Fibroblast of peridontal ligament (primary cell): Measurements from ENCODE around the gene MAST1.
A peak's percentile ranks its signal among the peaks of the same experiment; 100 is the strongest.
"Not testable (repeated sequence)": the region's sequence is repeated elsewhere in the genome, so short reads cannot be mapped to it uniquely, and the experiment has no call there.

Experiments
- DNase-seq: peaks from one replicate; pipeline ENCODE4 v3.0.0-alpha.2; 2010; ENCODE audit errors: extremely low read depth

Gene MAST1

DNA sequence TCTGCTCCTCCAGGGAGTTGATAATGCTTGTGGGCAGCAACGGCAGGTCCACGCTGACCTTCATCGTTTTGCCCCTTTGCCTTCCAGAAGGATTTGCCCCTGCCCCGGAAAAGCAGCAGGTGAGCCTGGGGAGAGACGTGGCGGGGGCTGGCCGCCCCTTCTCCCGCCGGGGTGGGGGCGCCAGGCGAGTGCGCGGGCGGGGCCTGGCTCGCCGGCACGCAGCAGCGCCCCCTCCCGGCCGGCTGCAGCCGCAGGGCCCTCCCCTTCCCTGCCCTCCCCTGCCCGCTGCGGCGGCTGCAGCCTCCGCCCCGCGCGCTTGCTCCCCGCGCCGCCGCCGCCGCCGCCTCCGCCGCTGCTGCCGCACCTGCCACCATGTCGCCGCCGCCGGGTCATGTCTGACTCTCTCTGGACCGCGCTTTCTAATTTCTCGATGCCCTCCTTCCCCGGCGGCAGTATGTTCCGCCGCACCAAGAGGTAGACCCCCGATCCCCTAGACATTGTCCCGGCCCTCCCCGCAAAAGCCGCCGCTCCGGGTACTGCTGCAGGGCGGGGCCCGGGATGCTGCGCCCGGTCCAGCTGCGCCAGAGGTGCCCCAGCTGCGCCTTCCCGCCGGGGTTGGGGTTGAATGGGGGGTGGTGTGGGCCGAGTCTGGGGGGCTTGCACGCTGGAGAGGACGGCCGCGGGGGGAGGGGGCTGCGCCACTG is at the start of gene MAST1:
Gene MAST1 (plus strand): TSS at position 334 of the 704 bp plus-strand sequence. CDS start 58 bp downstream, at position 392.
- DNase-seq: no peak

DNA sequence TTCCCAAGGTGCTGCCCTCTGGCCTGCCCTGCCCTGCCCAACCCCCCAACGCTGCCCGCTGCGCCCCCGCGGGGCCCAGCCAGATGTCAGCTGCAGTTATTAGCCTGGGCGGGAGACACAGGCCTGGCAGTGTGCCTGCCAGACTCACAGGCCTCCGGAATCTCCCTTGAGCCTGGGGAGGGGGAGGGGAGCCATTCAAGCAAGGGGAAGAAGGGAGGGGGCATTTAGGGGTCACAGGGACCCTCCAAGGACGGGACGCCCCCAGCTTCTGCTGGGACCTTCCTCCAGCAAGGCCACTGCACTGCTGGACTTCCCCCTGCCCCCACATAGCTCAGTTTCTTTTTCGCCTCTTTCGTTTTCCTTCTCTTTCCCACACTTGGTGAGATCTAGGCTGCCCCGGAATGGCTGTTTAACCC is 49.6 kb upstream of the MAST1 start:
- peak; percentile 59 for DNase-seq

DNA sequence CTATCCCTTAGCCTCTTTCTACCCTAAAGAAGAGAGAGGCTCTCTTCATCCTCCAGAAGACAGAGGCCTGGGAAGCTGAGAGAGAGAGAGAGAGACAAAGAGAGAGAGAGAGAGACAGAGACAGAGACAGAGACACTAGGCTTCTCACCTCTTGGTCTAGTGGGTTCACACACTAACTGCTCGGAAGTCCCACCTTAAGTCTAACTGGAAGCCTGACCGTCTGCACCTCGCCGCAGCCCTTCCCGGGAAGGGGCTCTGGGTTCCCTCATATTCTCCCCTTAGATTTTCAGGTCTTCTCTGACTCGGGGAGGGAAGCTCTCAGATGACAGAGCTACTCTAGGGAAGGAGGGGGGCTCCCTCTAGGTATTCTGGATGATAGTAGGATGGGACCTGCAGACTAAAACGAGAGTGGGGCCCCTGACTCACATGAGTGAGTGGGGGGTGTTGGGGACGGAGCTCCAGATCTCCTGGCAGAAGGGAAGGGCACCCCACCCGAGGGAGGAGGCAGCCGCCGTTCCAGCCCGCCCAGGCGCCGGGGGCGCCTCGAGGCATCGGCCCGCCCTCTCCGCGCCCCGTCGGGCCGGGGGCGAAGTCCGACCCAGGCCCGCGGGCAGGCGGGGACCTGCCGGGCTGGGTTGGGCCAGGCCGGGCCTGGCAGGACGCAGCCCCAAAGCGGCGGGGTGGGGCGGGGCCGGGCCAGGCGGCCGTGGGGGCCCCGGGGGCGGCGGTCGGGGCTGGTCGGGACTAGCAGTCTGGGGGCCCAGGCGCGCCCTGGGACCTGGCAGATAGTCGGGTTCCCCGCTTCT is 49.0 kb upstream of the MAST1 start:
- peak; percentile 48 for DNase-seq

DNA sequence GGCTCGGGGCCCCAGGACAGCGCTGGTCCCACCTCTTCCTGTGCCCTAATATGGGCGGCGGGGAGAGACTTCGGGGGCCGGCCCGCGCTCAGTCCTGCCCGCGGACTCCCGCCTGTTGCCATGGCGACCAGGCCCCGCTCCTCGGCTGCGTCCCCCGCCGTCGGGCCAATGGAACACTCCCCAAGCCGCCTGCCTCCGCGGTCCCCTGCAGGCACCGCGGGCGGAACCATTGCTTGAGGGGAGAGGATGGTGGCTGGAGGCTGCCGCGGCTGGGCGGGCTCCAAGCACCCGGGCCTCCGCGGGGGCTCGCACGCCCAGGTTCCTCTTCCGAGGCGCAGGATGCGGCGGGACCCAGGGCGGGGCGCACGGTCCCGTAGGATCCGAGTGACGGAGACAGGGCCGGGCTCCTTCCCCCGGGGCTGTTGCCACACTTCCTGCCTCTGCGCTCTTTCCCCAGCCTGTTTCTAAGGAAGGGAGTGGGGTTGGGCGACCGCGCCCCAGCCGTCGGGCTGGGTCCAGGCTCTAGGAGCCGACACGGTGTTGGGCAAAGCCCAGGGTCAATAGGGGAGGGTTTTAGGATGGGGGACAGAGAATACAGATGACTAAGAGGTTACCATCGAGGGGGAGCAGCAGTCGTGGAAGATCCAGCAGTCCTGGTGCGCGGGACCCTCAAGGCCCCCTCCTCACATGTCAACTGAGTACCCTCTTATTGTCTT is 48.3 kb upstream of the MAST1 start:
- DNase-seq: peak; percentile 90

DNA sequence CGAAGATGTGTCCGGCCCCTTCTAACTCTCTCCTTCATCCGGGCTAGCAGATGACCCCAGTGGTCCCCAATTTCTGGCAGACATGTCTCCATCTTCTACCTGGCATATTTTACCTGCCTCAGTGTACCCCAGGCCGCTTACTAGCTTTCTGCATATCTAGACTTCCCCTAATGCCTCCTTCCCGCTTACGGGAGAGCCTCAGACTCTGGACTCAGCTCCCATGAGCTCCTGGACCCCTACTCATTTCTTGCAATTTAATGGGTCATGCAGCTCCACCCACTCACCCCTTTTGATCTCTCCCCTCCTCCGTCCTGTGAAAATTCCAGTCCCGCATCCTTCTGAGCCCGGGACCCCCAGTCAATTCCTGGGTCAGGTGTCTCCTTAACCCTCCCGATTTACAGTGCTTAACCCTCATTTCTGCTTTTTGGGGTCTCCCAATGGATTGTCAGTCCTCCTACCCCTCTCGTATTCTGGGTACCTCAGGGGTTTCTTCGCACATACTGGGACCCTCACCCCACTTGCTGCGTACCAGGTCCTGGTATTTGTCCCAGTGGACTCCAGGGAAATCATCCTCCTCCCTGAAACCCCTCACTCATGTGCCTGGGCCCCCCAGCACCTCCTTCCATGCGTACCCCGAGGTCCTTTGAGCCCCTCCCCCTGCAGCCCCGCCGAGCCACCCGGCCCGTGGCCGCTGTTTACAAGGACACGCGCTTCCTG is 47.5 kb upstream of the MAST1 start:
- DNase-seq: no peak

DNA sequence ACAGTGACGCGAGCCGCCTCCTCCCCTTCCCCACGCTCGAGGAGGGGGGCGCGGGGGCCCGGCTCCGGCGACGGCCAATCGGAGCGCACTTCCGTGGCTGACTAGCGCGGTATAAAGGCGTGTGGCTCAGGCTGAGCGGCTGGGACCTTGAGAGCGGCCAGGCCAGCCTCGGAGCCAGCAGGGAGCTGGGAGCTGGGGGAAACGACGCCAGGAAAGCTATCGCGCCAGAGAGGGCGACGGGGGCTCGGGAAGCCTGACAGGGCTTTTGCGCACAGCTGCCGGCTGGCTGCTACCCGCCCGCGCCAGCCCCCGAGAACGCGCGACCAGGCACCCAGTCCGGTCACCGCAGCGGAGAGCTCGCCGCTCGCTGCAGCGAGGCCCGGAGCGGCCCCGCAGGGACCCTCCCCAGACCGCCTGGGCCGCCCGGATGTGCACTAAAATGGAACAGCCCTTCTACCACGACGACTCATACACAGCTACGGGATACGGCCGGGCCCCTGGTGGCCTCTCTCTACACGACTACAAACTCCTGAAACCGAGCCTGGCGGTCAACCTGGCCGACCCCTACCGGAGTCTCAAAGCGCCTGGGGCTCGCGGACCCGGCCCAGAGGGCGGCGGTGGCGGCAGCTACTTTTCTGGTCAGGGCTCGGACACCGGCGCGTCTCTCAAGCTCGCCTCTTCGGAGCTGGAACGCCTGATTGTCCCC is 46.8 kb upstream of the MAST1 start, which contains the start of gene JUNB:
Gene JUNB (plus strand): TSS at position 142 of the 706 bp plus-strand sequence. CDS start 286 bp downstream, at position 428.
- DNase-seq: peak; percentile 97

DNA sequence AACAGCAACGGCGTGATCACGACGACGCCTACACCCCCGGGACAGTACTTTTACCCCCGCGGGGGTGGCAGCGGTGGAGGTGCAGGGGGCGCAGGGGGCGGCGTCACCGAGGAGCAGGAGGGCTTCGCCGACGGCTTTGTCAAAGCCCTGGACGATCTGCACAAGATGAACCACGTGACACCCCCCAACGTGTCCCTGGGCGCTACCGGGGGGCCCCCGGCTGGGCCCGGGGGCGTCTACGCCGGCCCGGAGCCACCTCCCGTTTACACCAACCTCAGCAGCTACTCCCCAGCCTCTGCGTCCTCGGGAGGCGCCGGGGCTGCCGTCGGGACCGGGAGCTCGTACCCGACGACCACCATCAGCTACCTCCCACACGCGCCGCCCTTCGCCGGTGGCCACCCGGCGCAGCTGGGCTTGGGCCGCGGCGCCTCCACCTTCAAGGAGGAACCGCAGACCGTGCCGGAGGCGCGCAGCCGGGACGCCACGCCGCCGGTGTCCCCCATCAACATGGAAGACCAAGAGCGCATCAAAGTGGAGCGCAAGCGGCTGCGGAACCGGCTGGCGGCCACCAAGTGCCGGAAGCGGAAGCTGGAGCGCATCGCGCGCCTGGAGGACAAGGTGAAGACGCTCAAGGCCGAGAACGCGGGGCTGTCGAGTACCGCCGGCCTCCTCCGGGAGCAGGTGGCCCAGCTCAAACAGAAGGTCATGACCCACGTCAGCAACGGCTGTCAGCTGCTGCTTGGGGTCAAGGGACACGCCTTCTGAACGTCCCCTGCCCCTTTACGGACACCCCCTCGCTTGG is 46.1 kb upstream of the MAST1 start:
- DNase-seq: peak; percentile 38

DNA sequence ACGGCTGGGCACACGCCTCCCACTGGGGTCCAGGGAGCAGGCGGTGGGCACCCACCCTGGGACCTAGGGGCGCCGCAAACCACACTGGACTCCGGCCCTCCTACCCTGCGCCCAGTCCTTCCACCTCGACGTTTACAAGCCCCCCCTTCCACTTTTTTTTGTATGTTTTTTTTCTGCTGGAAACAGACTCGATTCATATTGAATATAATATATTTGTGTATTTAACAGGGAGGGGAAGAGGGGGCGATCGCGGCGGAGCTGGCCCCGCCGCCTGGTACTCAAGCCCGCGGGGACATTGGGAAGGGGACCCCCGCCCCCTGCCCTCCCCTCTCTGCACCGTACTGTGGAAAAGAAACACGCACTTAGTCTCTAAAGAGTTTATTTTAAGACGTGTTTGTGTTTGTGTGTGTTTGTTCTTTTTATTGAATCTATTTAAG is 45.4 kb upstream of the MAST1 start:
- DNase-seq: no peak

DNA sequence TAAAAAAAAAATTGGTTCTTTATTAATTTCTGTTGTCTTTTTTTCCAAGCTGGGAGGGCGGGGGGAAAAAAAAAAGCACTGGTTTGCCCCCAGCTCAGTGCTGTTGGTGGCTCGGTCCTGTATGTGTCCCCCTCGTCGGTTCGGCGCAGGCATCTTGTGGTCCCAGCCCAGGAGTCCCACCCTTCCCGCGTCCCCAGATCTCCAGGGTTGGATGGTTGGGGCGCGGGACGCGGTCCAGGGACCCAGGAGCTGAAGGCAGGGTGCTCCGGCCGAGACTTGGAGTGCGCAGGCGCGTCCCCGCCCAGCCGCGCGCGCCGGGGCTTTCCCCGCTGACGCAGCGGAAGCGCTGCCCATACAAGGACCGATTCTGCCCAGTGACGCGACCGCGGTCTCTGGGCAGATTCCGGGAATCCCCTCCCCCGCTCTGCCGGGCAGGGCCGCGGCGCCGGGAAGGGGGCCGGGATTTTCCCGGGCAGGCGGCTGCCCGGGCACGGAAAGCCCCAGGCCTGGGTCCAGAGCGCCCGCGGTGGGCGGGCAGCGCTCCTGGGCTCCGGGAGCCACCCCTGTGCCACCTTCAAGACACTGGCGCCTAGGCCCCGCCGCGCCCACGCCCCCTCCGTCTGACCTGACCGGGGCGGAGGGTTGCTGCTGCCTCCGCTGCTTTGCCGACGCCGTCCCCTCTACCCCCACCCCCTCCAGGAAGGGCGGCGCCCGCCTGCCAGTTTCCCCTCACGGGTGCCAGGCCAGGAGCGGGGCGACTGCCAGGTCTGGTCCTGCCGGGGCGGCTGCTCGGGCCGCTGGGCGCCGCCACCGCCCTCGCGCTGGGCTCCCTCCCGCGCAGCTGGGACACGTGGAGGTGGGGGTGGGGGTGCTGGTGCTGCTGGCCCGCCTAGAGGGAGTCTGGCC is 44.8 kb upstream of the MAST1 start:
- peak; percentile 90 for DNase-seq

DNA sequence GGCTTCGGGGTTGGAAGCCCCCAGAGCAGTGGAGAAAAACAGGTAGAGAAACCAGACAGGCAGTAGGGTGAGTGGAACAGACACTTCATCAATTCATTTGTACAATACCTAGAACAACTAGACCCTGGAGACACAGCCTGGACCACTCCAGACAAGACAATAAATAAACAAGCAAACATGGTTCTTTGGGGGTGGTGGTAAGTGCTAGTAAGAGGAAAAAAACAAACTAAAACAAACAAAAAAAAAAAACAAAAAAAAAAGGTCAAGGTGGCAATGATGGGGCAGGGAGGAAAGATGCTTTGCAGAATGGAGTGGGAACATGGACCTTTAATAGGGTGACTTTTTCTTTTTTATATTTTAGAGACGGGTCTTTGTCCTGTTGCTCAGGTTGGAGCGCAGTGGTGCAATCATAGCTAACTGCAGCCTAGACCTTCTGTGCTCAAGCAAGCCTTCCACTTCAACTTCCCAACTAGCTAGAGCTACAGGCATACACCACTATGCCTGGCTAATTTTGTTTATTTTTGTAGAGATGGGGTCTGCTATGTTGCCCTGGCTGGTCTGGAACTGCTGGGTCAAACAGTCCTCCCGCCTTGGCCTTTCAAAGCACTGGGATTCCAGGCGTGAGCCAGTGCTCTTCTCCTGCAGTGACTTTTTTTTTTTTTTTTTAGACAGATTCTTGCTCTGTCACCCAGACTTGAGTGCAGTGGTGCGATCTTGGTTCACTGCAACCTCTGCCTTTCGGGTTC is 43.9 kb upstream of the MAST1 start:
- DNase-seq: peak; percentile 70

DNA sequence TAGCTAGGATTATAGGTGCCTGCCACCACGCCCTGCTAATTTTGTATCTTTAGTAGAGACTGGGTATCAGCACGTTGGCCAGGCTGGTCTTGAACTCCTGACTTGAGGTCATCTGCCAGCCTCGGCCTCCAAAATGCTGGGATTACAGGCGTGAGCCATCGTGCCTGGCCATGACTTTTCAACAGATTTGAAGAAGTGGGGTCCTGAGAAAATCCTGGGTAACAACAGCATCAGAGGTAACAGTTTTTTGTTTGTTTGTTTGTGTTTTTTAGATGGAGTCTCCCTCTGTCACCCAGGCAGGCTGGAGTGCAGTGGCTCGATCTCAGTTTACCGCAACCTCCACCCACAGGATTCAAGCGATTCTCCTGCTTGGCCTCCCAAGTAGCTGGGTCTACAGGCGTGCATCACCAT is 43.3 kb upstream of the MAST1 start:
- peak; percentile 47 for DNase-seq

DNA sequence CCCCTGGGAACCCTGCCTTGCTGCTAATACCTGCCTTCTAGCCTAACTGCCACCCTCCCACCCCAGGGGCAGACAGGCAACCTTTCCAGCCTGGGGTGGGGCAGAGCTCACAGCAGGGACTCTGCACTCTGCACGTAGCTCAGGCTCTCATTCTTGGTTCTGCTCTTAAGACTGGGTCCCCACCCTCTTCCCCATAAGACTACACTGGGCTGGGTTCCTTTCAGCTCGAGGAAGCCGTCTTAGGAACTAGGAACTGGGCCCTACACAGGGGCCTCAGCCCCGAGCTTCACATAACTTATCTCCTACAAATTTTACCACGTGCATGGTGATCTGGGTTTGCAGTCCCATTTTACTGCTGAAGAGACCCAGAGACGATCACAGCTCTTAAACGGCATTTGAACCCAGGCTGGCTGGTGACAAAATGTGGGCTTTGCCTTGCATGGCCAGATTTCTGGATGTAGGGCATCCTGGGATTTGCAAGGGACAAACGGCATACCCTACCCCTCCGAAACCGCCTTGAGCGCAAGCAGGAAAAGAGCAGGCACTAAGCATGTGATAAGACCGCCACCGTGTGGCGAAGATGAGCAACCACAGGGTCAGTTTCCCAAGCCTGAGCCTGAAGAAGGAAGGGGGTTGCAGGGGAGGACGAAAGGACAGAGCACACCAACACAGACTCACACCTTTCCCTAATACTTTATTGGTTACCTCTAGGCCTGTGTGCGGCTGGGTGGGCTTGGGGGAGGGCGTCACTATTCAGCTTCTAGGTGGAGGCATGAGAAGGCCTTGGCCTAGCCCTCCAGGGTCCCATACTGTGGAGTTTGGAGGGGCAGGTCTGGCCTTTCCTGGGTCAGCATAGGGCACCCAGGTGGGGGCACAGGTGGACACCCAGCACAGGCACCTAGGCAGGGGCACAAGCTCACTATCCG is 41.9 kb upstream of the MAST1 start:
- DNase-seq: peak; percentile 83

DNA sequence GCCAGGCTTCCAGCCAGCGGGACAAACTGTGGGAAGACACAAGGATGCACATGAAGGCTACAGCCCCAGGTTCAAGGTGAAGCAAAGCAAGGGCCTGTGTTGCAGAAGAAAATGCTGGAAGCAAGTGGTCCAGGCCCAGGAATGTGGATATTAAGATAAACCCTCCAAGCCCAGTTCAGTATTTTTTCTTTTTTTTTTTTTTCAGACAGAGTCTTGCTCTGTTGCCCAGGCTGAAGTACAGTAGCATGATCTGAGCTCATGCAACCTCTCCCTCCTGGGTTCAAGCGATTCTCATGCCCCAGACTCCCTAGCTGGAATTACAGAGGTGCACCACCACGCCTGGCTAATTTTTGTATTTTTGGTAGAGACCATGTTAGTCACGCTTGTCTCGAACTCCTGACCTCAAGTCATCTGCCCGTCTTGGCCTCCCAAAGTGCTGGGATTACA is 41.2 kb upstream of the MAST1 start:
- no peak for DNase-seq

DNA sequence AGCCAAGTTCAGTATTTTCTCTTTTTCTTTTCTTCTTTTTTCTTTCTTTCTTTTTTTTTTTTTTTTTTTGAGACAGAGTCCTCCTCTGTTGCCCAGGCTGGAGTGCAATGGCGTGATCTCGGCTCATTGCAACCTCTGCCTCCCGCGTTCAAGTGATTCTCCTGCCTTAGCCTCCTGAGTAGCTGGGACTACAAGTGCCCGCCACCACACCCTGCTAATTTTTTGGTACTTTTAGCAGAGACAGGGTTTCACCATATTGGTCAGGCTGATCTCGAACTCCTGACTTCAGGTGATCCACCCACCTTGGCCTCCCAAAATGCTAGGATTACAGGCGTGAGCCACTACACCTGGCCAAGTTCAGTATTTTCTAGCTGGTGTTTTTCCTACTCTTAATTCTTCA is 40.7 kb upstream of the MAST1 start:
- DNase-seq: not testable (repeated sequence)

DNA sequence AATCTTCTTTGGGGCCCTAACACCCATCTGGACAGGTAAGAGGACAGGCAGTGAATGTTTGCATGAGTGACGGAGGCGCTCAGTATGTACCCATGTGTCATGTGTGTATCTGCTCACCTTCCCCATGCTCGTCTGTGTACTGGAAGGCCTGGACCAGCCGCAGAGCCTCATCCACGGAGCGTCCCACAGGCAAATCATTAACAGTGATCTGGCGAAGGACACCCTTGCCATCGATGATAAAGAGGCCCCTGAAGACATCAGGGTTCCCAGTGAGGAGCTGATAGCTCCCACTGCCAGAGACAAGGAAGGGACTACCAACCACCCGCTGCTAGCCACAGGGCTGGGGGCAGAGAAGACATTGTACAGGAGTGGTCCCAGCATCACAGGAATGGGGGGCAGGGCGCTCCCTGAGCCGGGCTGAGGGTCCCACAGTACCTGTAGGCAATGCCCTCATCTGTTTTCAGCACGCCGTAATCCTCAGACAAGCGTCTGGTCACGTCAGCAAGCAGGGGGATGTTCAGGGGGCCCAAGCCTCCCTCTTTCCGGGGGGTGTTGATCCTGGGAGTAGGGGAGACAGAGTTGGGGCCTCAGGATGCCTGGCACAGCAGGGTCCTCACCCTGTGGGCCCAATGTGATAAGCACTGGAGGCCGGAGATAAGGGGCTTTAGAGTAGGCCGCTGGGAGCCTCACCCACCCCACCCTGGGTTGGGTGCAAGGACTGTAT is 38.4 kb upstream of the MAST1 start:
- DNase-seq: no peak

DNA sequence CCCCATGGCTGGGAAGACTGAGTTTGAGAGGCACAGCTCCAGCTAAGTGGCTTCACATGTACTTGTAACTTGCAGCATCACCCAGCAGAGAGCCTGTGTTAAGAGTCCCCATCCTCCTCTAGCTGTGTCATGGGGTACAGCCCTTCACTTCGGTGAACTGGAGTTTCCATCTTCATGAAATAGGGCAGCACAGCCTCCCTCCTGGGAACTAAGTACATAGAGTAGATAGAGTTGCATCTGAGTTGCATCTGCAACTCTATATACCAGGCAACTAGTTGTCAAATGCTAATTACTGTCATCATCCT is 37.9 kb upstream of the MAST1 start:
- DNase-seq: no peak
